Subcutaneous abdominal adipose tissue (tissue), 5 donors: Measurements from ENCODE around the gene MRFAP1.
"Not testable (repeated sequence)": the region's sequence is repeated elsewhere in the genome, so short reads cannot be mapped to it uniquely, and the experiment has no call there.

Source experiments
- H3K27ac ChIP-seq: one replicate; pipeline ENCODE4 v1.7.0; 2013; ENCODE audit warnings: low read depth, mild to moderate bottlenecking, inconsistent platforms, low read length, moderate library complexity
- H3K27me3 ChIP-seq, 5 donors: one replicate each; pipeline ENCODE4 v1.7.0; 2013; ENCODE audit warnings: low read length in 5 of 5, inconsistent platforms in 1 of 5; ENCODE audit not compliant: control insufficient read depth in 5 of 5, insufficient read depth in 4 of 5
- H3K36me3 ChIP-seq, 5 donors: one replicate each; pipeline ENCODE4 v1.7.0; 2013; ENCODE audit warnings: low read length in 5 of 5; ENCODE audit not compliant: control insufficient read depth in 5 of 5, insufficient read depth in 5 of 5
- H3K4me1 ChIP-seq, 5 donors: one replicate each; pipeline ENCODE4 v1.7.0; 2013; ENCODE audit warnings: low read length in 5 of 5, mild to moderate bottlenecking in 3 of 5, moderate library complexity in 1 of 5; ENCODE audit not compliant: control insufficient read depth in 5 of 5, insufficient read depth in 5 of 5
- H3K4me3 ChIP-seq, 5 donors: one replicate each; pipeline ENCODE4 v1.7.0; 2013; ENCODE audit warnings: low read length in 5 of 5, low read depth in 1 of 5
- H3K9ac ChIP-seq, 5 donors: one replicate each; pipeline ENCODE4 v1.7.0; 2013; ENCODE audit warnings: low read length in 5 of 5, mild to moderate bottlenecking in 4 of 5, moderate library complexity in 3 of 5
- H3K9me3 ChIP-seq, 5 donors: one replicate each; pipeline ENCODE4 v1.7.0; 2013; ENCODE audit warnings: low read length in 5 of 5; ENCODE audit not compliant: control insufficient read depth in 5 of 5
- donor health status: healthy.
- donor health status: healthy.
- donor health status: healthy.
- donor health status: healthy.
- donor health status: healthy.

Gene MRFAP1

DNA sequence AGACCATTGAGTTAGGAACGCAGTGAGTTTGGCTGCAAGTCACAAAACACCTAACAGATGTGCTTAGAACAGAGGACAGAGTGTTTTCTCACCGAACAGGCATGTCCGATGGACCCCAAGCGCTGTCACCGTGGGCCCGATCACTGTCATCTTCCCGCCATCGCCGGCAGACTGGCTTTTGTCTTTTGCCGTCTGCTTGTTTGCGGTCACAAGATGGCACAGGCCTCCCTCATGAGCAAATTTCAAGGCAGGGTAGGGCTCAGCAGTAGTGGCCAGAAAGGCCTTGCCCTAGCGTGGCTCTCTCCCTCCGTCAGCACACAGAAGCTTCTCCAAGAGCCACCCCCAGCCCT lies 21.4 kb upstream of the MRFAP1 start:
- H3K9ac ChIP-seq: no peak overlapping the region
- H3K36me3 ChIP-seq: peaks cover 0 to 75% (median 55%) of the 10 kb centered on the region in 5 donors
- H3K27ac ChIP-seq: no peak overlapping the region
- H3K27me3 ChIP-seq: no peaks in the 10 kb centered on the region
- no peak overlapping the region for H3K4me3 ChIP-seq
- no peaks in the 10 kb centered on the region for H3K4me1 ChIP-seq
- peaks cover 0 to 2% (median 0%) of the 10 kb centered on the region in 5 donors for H3K9me3 ChIP-seq

- no peaks in the 10 kb centered on the region for H3K27me3 ChIP-seq
- H3K4me3 ChIP-seq: no peak overlapping the region
- no peak overlapping the region for H3K27ac ChIP-seq
- no peak overlapping the region for H3K9ac ChIP-seq
- H3K9me3 ChIP-seq: peaks cover 0 to 2% (median 0%) of the 10 kb centered on the region in 5 donors
- H3K4me1 ChIP-seq: no peaks in the 10 kb centered on the region
- H3K36me3 ChIP-seq: peaks cover 0 to 70% (median 50%) of the 10 kb centered on the region in 5 donors
Observed at GRCh38 chr4:6619466-6620255, 20.8 kb upstream of the MRFAP1 start.

GRCh38 chr4:6620296-6620695 lies 20.2 kb upstream of the MRFAP1 start:
- Histone ChIP-seq H3K36me3 (peaks cover 0 to 63% (median 43%) of the 10 kb centered on the region in 5 donors), H3K9ac (no peak overlapping the region), H3K4me1 (no peaks in the 10 kb centered on the region)

DNA sequence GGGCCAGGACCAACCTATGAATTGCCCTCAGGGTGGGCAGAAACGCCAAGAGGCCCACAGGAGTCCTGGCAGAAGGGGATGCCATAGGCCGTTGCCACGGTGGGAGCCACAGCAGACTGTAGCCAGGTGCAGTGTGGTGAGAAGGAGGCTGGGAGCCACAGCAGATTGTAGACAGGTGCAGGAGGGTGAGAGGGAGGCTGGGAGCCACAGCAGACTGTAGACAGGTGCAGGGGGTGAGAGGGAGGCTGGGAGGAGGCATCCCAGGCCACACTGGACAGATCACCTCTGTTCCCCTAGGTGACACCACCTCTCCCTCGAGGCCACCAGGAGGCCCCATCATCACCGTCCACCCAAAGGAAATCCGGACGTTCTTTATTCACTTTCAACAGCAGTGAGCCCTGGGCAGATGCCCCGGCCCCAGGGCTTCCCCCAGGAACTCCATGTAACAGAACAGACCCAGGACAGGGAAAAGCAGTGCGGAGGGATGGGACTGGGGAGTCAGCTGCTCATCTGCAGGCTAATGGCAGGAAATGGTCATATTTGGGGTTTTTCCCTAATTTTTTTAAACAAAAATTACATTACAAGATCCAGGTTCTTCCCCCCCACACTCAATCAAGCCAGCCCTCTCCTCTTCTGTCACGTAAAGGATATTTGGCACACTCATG lies 19.5 kb upstream of the MRFAP1 start:
- no peak overlapping the region for H3K4me3 ChIP-seq
- peaks cover 0 to 57% (median 41%) of the 10 kb centered on the region in 5 donors for H3K36me3 ChIP-seq
- no peaks in the 10 kb centered on the region for H3K27me3 ChIP-seq
- H3K9ac ChIP-seq: no peak overlapping the region
- H3K9me3 ChIP-seq: peaks cover 0 to 2% (median 0%) of the 10 kb centered on the region in 5 donors
- no peaks in the 10 kb centered on the region for H3K4me1 ChIP-seq
- H3K27ac ChIP-seq: no peak overlapping the region

More at GRCh38 chr4:6620296-6620695, 20.2 kb upstream of the MRFAP1 start:
- Histone ChIP-seq H3K27ac (no peak overlapping the region), H3K27me3 (no peaks in the 10 kb centered on the region), H3K9me3 (peaks cover 0 to 2% (median 0%) of the 10 kb centered on the region in 5 donors), H3K4me3 (no peak overlapping the region)

- H3K9ac ChIP-seq: no peak overlapping the region
- peaks cover 0 to 52% (median 36%) of the 10 kb centered on the region in 5 donors for H3K36me3 ChIP-seq
Observed at GRCh38 chr4:6621556-6621927, 18.9 kb upstream of the MRFAP1 start.

GRCh38 chr4:6622744-6623143 lies 17.7 kb upstream of the MRFAP1 start:
- H3K27me3 ChIP-seq: no peaks in the 10 kb centered on the region
- peaks cover 0 to 40% (median 24%) of the 10 kb centered on the region in 5 donors for H3K36me3 ChIP-seq
- no peaks in the 10 kb centered on the region for H3K4me1 ChIP-seq
- H3K27ac ChIP-seq: no peak overlapping the region
- no peak overlapping the region for H3K4me3 ChIP-seq
- H3K9me3 ChIP-seq: no peaks in the 10 kb centered on the region
- H3K9ac ChIP-seq: no peak overlapping the region

More at GRCh38 chr4:6621556-6621927, 18.9 kb upstream of the MRFAP1 start:
- no peaks in the 10 kb centered on the region for H3K9me3 ChIP-seq
- H3K4me1 ChIP-seq: no peaks in the 10 kb centered on the region
- H3K27me3 ChIP-seq: no peaks in the 10 kb centered on the region
- H3K27ac ChIP-seq: no peak overlapping the region
- no peak overlapping the region for H3K4me3 ChIP-seq

DNA sequence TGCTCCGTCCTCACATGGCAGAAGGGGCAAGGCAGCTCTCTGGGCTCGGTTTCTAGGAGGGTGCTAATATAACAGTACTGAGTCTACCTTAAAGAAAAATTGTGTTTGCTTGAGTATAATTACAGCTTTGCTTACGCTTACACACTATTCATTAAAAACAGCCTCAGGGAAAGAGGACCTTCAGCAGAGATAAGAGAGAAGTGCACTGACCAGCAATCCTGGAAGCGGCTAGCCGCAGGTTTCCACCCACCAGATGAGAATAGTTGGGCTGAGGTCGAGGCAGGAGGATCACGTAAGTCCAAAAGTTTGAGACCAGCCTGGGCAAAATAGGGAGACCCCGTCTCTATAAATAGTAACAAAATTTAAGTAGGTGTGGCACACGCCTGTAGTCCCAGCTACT lies 15.2 kb upstream of the MRFAP1 start:
- H3K9me3 ChIP-seq: no peaks in the 10 kb centered on the region
- no peak overlapping the region for H3K4me3 ChIP-seq
- peaks cover 0 to 16% (median 6%) of the 10 kb centered on the region in 5 donors for H3K36me3 ChIP-seq
- H3K4me1 ChIP-seq: no peaks in the 10 kb centered on the region
- H3K27ac ChIP-seq: no peak overlapping the region
- H3K9ac ChIP-seq: no peak overlapping the region
- H3K27me3 ChIP-seq: no peaks in the 10 kb centered on the region

GRCh38 chr4:6626066-6626465 lies 14.4 kb upstream of the MRFAP1 start:
- Histone ChIP-seq H3K27ac (no peak overlapping the region), H3K36me3 (peaks cover 0 to 9% (median 0%) of the 10 kb centered on the region in 5 donors), H3K27me3 (no peaks in the 10 kb centered on the region), H3K4me3 (no peak overlapping the region), H3K4me1 (no peaks in the 10 kb centered on the region), H3K9me3 (no peaks in the 10 kb centered on the region), H3K9ac (no peak overlapping the region)

DNA sequence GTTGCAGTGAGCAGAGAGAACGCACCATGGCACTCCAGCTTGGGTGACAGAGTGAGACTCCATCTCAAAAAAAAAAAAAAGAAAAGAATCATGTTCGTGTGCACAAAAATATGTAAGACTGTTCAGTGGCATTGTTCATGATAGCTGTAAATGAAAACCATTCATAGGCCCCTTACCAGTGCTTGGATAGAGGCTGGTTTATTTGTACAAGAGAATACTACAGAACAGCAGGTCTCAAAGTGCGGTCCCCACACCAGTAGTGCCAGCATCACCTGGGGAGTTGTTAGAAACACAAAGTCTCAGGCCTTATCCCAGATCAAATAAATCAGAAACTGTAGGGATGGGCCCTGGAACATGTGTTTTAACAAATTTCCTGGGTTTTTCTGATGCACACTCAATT lies 12.7 kb upstream of the MRFAP1 start:
- Histone ChIP-seq H3K27ac (no peak overlapping the region), H3K27me3 (no peaks in the 10 kb centered on the region), H3K36me3 (no peaks in the 10 kb centered on the region), H3K9ac (no peak overlapping the region), H3K4me3 (no peak overlapping the region), H3K4me1 (no peaks in the 10 kb centered on the region), H3K9me3 (no peaks in the 10 kb centered on the region)

GRCh38 chr4:6628484-6628883 lies 12.0 kb upstream of the MRFAP1 start:
- not testable (repeated sequence) for H3K9ac ChIP-seq, H3K4me1 ChIP-seq, H3K27me3 ChIP-seq, H3K36me3 ChIP-seq, H3K9me3 ChIP-seq, H3K27ac ChIP-seq, H3K4me3 ChIP-seq
